Hematopoietic multipotent progenitor cell (in vitro differentiated cells): ENCODE data around the gene SLC39A9. TPM values are rescaled to one million over a fixed set of nuclear protein-coding genes. Genes with fewer than 3 reads are reported as not detected.
"Not testable (repeated sequence)": the region's sequence is repeated elsewhere in the genome, so short reads cannot be mapped to it uniquely, and the experiment has no call there.

Experiments
- DNase-seq, 3 donors: peaks; one replicate each; pipeline ENCODE4 v3.0.0-alpha.2; 2011 to 2015; ENCODE audit warnings: low read depth in 2 of 3, low spot score in 2 of 3
- total RNA-seq: library from RNA; depleted of rRNA; stranded (reverse); fragments of >200 nt; gene quantifications from one replicate; pipeline ENCODE4 v1.2.3, GENCODE V29; 2012

SLC39A9 gene
- total RNA-seq, 1 donor, result 86.2 TPM

- no peak for DNase-seq
Observed at GRCh38 chr14:69473260-69473659, 74.8 kb downstream of the SLC39A9 start.

DNA sequence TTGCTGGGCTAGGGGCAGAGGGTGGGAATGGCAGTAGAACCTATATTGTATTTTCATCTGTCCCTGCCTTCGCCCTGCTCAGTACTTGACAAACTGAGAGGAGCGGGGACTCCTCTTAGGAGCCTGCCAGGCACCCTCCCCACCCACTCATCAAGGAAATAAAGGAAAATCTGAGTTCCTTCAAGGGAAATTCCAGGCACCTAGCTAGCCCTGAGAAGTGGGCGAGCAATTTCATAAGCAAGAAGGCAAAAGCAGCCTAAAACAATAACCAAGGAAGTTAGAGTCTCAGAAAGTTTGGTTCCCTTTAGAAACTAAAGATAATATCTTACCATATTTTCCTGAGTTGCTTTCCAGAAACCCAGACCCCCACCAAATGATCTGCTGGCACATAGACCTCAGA lies 75.5 kb downstream of the SLC39A9 start:
- DNase-seq, result no peak

- peak in 2 of 3 donors; percentile 49 to 70 for DNase-seq
Observed at GRCh38 chr14:69475194-69475818, 76.8 kb downstream of the SLC39A9 start.

GRCh38 chr14:69476824-69477450 lies 78.4 kb downstream of the SLC39A9 start:
- DNase-seq, result not testable (repeated sequence)

DNA sequence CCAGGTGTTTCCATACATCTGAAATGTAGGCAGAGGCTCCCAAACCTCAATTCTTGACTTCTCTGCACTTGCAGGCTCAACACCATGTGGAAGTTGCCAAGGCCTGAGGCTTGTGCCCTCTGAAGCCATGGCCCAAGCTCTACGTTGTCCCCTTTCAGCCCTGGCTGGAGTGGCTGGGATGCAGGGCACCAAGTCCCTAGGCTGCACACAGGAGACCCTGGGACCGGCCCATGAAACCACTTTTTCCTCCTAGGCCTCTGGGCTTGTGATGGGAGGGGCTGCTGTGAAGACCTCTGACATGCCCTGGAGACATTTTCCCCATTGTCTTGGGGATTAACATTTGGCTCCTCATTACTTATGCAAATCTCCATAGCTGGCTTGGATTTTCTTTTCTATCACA lies 79.6 kb downstream of the SLC39A9 start:
- DNase-seq, result not testable (repeated sequence)

DNA sequence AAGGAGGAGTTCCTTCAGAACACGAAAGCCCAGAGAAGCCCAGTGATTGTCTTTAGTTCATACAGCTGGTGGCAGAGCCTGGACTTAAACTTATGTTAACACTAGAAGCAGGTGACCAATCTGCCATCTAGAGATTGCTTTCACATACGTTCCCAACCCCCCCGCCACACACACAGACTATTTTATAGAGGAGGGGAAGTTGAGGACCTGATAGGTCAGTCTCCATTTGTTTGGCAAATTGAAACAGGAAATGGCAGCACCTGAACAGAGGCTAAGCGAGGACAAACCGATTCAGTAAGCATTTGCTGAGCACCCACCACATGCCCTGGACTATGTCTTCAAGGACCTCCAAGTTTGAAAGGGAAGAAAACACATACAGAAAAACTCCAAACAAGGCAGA lies 81.2 kb downstream of the SLC39A9 start:
- DNase-seq, result no peak

DNA sequence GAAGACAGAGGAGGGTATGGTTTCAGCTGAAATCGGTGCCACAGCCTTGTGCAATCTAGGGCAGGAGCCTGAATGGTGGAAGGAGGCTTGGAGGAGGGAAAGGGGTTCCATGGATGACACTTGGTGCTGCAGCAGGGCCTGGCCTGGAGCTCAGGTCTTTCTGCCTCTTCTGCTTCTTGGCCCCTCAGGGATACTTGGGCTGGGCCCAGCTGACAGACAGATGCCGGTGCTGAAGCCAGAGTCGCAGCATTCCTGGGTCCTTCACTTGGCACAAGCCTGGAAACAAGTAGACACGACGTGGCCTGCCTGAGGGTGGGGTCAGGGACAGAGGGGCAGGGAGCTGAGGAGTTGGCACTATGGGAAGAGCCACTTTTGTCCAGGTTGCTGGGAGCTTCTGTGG lies 81.6 kb downstream of the SLC39A9 start:
- no peak for DNase-seq

DNA sequence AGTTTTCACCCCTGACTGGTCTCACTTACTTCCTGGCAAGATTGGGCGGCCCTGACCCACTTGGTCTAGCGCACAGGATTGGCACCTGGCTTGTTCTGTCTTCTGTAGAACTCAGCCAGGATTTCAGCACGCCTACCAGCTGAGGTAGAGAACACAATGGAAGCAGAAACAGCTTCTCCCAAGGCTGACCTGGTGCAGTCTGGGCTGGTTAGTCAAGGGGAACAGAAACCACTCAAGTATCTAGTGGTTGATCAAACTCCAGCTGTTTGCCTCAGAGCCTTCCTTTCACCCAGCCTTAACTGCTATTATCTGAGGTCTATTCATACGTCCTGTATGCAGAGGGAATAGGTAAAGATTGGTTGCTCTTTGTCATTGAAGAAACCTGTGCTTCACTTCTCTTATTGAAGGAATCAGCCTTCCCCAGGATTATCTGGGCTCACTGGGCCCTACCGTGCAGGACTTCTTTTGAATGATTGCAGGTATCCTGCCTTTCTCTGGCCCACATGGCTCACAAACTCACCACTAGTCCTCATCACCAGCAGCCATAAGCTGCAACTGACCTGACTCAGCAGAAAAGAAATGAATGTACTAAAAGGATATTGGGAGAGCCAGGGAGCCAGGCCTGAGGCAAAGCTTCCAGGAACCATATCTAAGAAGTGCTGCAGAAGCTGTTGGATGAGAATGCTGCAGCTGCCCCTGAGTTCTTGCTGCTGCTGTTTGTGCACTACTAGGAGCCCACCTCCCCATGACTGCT lies 83.5 kb downstream of the SLC39A9 start:
- DNase-seq, result no peak

DNA sequence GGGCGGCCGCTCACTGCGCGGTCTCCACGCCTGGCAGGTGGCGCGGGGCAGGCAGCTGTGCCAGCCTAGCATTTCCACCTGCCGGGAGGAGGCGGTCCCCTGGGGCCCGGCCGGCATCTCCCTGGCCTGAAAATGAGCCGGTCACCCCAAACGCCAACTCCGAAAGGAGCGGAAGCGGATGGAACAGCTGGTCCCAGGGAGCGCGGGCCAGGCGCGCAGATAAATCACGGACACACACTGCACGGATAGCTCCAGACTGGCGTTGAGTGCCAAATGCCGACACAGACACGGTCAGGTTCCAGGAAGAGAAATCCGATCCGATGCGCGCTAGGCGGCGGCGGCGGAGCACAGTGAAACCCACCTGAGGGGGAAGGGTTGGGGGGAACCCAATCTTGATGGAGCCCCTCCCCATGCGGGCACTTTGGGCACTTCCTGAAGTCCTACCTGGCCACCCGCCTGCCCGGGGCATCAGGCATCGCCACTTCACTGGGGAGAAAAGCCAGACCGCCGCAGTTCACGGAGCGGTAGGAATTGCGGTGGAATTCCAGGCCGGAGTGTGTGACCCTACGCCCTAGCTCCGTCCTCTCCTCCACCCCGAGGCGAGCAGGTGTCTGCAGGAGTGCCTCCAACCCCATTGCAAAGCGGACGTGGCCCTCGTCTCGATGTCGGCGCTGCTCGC lies 85.4 kb downstream of the SLC39A9 start:
- DNase-seq, result peak in 1 of 3 donors; percentile 16

GRCh38 chr14:69484444-69485314 lies 86.2 kb downstream of the SLC39A9 start, which contains the start of gene PLEKHD1:
PLEKHD1 (plus strand) TSS chr14:69484728; CDS start chr14:69484966, 238 bp downstream.
- DNase-seq, result no peak

GRCh38 chr14:69485315-69485660 lies 86.8 kb downstream of the SLC39A9 start:
- no peak for DNase-seq

DNA sequence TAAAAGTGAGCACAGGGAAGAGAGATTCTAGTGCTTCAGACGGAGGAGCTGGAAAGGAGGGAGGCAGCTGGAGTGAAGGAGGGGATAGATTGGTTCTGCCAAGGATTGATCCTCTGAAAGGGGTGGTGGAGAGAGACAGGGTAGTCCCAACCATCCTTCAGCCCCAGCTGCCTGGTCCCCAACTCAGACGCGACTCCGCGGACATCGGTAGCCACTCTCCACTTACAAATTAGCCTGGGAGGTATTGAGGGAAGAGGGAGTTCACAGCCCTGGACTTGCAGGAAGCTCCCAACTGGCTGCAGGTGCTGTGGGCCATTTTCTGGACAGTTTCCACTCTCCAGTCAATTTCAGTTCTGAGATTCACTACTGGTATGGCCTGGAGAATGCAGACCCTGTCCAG lies 87.2 kb downstream of the SLC39A9 start:
- DNase-seq, result no peak

DNA sequence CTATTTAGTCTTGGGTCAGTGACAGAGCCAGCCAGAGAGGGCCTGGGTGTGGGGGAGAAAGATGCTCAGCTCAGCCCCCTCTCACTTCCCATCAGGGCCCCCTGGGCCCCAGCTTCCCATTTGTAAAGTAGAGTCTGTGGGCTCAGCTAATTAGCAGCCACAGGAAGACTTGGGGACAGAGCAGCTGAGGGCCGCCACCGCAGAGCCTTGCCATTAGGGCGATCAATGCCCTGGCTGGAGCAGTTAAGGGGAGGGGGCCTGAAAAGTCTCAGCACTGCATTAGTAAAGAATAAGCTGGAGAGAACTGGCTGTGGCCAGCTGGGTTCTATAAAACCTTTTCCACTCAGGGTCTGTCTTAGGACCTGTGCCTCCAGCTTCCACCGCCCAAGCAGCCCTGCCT lies 88.7 kb downstream of the SLC39A9 start:
- DNase-seq, result no peak

DNA sequence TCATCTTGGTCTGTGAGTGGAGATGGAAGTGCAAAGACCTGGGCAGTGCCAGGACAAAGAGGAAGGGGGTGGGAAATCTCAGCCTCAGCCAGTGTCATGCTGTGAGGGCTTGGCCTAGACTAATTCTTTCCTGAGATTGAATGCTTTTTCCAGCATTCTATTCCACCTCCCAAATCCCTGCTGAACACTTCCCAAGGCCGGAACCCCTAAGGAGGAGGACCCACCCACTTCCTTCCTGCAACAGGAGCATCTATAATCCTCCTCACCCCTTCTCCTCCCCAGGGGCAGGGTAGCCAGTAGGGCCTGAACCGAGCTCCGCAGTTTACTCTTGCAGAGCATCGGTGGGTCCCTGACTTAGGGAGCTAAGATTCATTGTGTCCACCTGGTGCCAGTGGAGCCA lies 89.3 kb downstream of the SLC39A9 start:
- DNase-seq, result no peak

DNA sequence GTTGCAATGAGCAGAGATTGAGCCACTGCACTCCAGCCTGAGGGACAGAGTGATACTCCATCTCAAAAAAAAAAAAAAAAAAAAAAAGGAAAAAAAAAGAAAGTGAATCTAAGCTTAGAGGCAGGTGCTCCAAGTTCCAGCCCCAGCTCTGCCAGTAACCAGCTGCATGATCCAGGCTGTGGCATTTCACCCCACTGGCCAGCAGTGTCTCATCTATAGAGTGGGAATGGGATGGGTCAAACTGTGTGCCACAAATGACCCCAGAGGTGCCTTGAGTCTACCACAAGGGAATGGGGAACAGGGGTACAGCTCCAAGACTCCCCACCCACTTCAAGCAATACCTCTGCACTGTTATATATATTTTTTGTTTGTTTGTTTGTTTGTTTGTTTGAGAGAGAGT lies 91.0 kb downstream of the SLC39A9 start:
- DNase-seq, result no peak

GRCh38 chr14:69490219-69490918 lies 91.9 kb downstream of the SLC39A9 start:
- no peak for DNase-seq

- DNase-seq, result no peak
Observed at GRCh38 chr14:69491193-69491592, 92.7 kb downstream of the SLC39A9 start.

DNA sequence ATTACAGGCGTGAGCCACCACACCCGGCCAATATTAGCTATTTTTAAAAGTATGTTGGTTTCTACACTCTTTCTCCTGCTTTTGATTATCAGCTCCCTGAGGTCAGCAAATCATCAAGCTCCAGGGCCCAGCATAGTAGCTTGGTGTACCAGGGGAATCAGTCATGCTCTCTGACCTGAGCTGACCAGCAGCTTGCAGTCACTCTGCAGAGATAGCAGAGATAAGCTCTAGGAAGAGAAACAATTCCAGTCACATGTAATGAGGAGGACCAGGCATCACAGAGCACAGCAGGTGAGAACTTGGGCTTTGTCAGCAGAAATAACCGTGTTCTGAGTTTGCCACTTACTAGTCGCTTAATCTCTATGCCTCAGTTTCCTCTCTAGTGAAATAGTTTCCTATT lies 94.5 kb downstream of the SLC39A9 start:
- DNase-seq, result no peak

- no peak for DNase-seq
Observed at GRCh38 chr14:69493791-69494190, 95.3 kb downstream of the SLC39A9 start.
